ENCODE results near the gene CAPN1.
"Not testable (repeated sequence)": the region's sequence is repeated elsewhere in the genome, so short reads cannot be mapped to it uniquely, and the experiment has no call there.

Gene CAPN1

DNA sequence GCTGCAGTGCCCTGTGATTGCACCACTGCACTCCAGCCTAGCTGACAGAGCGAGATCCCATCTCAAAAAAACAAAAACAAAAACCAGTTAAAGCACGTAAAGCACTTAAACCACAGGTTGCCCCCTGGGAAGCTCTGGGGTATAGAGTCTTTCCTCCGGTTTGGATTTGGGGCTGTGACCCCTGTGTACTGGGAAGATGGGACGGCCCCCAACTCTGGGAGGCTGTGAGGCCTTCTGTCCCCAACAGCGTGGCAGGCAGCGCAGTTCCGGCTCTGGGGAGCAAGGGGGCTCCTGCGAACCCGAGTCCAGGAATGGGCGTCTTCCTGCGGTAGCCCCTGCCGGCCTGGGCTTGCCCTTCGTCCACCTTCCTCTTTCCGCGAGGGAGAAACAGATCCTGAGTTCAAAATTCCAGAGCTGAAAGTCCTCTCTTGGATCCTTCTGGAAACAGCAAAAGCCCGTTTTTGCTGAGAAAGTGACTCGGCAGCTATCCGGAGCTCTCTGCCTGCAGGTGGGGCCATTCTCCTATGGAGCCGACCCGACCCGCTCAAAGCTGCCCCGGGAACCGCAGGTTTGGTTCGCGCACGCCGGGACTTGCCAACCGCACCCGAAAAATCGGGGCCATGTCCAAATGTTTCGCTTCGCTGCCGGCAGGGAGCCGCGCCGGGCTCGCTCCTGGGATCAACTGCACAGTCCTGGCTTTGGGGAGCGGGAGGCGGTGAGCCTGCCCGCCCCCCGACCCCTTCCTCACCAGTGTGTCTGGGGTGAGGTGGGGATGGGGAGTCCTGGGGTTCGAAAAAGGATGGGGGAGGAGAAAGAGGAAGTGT, 43.8 kb downstream of the CAPN1 start:
- Mint-ChIP-seq H3K9me3 (no peaks in the 10 kb centered on the region), H3K27me3 (peaks cover 63% of the 10 kb centered on the region), H3K4me1 (peaks cover 18% of the 10 kb centered on the region), H3K36me3 (no peaks in the 10 kb centered on the region), H3K27ac (no peak overlapping the region), H3K4me3 (peak overlapping the region; percentile 64)
- peak; percentile 78 for DNase-seq
- CTCF ChIA-PET: interaction anchor here (0.7 to 6.4 kb wide), 16 partner anchors 18 to 104 kb away, joined by 3 to 50 read pairs (median 4); partner anchors contain the start of gene CDC42EP2

DNA sequence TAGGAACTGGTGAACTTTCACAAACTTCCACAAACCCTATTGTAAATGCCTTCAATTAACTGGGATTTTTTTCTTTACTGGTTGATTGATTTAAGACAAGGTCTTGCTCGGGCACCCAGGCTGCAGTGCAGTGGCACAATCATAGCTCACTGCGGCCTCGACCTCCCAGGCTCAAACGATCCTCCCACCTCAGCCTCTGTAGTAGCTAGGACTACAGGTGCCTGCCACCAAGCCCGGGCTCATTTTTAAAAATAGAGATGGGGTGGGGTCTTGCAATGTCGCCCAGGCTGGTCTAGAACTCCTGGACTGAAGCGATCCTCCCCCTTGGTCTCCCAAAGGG, 44.3 kb downstream of the CAPN1 start:
- Mint-ChIP-seq H3K27me3 (peaks cover 60% of the 10 kb centered on the region), H3K4me1 (peaks cover 18% of the 10 kb centered on the region), H3K4me3 (peak overlapping the region; percentile 64), H3K9me3 (no peaks in the 10 kb centered on the region), H3K27ac (no peak overlapping the region), H3K36me3 (no peaks in the 10 kb centered on the region)
- CTCF ChIA-PET: interaction anchor here (0.9 to 6.4 kb wide), 12 partner anchors 17 to 104 kb away, joined by 3 to 50 read pairs (median 4); partner anchors contain the start of gene CDC42EP2
- no peak for DNase-seq

DNA sequence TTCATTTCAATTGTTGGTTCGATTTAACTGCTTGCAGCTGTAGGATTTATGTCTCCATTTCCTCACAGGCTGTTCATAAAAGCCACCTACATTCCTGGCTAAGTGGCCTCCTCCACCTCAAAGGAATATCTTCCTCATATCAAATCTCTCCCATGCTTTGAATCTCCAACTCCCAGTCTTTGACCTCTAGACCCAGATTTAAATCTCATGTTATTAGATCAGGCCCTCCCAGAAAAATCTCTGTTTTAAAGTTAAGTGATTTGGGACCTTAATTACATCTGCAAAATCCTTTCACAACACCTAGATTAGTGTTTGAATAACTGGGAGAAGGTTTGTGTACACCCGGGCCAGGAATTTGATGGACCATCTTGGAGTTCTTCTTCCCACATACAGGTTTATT, 46.2 kb downstream of the CAPN1 start:
- Mint-ChIP-seq H3K36me3 (no peaks in the 10 kb centered on the region), H3K4me3 (no peak overlapping the region), H3K27me3 (peaks cover 50% of the 10 kb centered on the region), H3K4me1 (peaks cover 13% of the 10 kb centered on the region), H3K27ac (no peak overlapping the region), H3K9me3 (no peaks in the 10 kb centered on the region)
- CTCF ChIA-PET: interaction anchor here (0.9 to 6.4 kb wide), 4 partner anchors 23 to 102 kb away, joined by 4 to 50 read pairs (median 6); no protein-coding TSS in a partner anchor
- no peak for DNase-seq

DNA sequence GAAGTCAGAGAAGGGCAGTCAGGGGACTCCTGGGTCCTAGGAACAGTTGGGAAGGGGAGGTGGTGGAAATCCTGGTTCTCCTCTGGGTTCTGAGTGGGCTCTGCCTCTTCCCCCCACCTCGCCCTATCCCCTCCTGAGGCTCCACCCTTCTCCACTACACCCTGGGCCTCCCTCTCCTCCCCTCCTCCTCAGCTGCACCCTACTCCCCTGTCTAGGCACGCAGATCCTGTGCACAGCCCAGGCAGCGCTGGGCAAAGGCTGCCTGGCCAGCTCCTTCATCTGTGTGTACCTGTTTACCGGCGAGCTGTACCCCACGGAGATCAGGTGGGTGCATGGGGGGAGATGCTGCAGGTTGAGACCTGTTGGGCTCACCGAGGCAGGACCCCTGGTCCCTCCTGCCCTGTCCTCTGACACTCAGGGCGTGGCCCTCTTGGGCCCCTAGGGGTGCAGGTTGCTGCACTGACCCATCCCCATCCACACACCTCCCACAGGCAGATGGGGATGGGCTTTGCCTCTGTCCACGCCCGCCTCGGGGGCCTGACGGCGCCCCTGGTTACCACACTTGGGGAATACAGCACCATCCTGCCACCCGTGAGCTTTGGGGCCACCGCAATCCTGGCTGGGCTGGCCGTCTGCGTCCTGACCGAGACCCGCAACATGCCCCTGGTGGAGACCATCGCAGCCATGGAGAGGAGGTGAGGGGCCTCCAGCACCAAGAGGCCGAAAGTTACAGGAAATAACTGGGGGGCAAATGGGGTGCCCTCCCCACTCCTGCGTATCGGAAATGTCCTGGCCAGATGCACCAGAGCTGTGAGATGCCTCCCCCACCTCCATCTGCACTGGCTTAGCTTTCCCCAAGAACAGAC, 54.7 kb downstream of the CAPN1 start:
- Mint-ChIP-seq H3K27me3 (peaks cover 16% of the 10 kb centered on the region), H3K4me3 (no peak overlapping the region), H3K9me3 (peaks cover under 1% of the 10 kb centered on the region), H3K36me3 (no peaks in the 10 kb centered on the region), H3K27ac (no peak overlapping the region), H3K4me1 (no peaks in the 10 kb centered on the region)
- DNase-seq: no peak
- CTCF ChIA-PET: no interaction called here

DNA sequence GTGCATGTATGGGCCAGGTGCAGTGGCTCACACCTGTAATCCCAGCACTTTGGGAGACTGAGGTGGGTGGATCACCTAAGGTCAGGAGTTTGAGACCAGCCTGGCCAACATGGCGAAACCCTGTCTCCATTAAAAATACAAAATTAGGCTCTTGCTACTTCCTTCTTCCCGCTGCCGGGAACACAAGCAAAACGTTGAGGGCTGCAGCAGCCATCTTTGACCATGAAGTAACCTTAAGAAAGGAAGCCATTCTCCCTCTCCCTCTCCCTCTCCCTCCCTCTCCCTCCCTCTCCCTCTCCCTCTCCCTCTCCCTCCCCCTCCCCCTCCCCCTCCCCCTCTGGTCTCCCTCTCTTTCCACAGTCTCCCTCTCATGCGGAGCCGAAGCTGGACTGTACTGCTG, 56.6 kb downstream of the CAPN1 start:
- H3K27ac Mint-ChIP-seq, H3K4me3 Mint-ChIP-seq, H3K36me3 Mint-ChIP-seq, H3K4me1 Mint-ChIP-seq, CTCF ChIA-PET, DNase-seq: not testable (repeated sequence)
- H3K27me3 Mint-ChIP-seq: peaks cover 19% of the 10 kb centered on the region
- peaks cover 16% of the 10 kb centered on the region for H3K9me3 Mint-ChIP-seq

DNA sequence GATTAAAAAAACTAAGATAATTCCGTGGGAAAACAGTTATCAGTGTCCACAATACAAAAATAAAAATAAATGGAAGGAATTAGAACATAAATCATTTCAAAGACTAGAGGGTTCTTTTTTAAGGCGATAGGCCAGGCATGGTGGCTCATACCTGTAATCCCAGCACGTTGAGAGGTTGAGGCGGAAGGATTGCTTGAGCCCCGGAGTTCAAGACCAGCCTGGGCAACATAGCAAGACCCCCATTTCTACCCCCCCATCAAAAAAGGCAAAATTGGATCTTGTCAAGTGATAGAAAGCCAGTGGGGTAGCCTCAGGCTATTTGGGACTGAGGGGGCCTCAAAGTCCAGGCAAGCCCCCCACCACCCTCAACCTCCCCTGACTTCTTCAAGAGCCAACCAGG, 59.4 kb downstream of the CAPN1 start:
- CTCF ChIA-PET: interaction anchor here (1.1 kb wide), 1 partner anchor 13 kb away, joined by 3 read pairs; no protein-coding TSS in a partner anchor
- peaks cover 16% of the 10 kb centered on the region for H3K9me3 Mint-ChIP-seq
- no peaks in the 10 kb centered on the region for H3K36me3 Mint-ChIP-seq
- no peak overlapping the region for H3K4me3 Mint-ChIP-seq
- no peak for DNase-seq
- peaks cover 14% of the 10 kb centered on the region for H3K27me3 Mint-ChIP-seq
- H3K27ac Mint-ChIP-seq: no peak overlapping the region
- H3K4me1 Mint-ChIP-seq: no peaks in the 10 kb centered on the region

DNA sequence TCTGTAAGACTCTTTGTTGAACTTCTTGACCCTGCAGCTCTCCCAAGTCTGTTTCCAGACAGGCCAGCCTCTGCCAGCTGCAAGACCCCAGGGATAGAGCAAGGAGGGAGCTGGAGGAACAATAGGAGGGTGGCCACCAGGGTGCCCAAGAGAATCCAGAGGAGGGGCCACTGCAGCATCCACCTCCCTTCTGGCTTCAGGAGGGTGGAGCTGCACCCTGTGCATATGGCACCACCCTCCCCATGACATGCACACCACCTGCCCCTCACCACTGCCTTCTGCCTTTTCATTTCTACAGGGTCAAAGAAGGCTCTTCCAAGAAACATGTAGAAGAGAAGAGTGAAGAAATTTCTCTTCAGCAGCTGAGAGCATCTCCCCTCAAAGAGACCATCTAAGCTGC, 60.0 kb downstream of the CAPN1 start:
- CTCF ChIA-PET: interaction anchor here (1.1 kb wide), 1 partner anchor 13 kb away, joined by 3 read pairs; no protein-coding TSS in a partner anchor
- Mint-ChIP-seq H3K27me3 (peaks cover 16% of the 10 kb centered on the region), H3K4me3 (no peak overlapping the region), H3K9me3 (peaks cover 16% of the 10 kb centered on the region), H3K36me3 (no peaks in the 10 kb centered on the region), H3K27ac (no peak overlapping the region), H3K4me1 (no peaks in the 10 kb centered on the region)
- no peak for DNase-seq

DNA sequence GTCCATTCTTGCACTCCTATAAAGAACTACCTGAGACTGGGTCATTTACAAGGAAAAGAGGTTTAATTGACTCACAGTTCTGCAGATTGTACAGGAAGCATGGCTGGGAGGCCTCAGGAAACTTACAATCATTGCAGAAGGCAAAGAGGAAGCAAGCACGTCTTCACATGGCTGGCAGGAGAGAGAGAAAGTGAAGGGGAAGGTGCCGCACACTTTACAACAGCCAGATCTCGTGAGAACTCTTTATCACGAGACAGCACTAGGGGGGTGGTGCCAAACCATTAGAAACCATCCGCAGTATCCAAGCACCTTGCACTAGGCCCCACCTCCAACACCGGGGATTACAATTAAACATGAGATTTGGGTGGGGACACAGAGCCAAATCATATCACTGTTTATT, 60.7 kb downstream of the CAPN1 start:
- Mint-ChIP-seq H3K4me3 (no peak overlapping the region), H3K4me1 (no peaks in the 10 kb centered on the region), H3K27me3 (peaks cover 22% of the 10 kb centered on the region), H3K36me3 (no peaks in the 10 kb centered on the region), H3K27ac (no peak overlapping the region), H3K9me3 (peaks cover 16% of the 10 kb centered on the region)
- CTCF ChIA-PET: interaction anchor here (1.6 kb wide), 1 partner anchor 17 kb away, joined by 4 read pairs; no protein-coding TSS in a partner anchor
- DNase-seq: no peak

DNA sequence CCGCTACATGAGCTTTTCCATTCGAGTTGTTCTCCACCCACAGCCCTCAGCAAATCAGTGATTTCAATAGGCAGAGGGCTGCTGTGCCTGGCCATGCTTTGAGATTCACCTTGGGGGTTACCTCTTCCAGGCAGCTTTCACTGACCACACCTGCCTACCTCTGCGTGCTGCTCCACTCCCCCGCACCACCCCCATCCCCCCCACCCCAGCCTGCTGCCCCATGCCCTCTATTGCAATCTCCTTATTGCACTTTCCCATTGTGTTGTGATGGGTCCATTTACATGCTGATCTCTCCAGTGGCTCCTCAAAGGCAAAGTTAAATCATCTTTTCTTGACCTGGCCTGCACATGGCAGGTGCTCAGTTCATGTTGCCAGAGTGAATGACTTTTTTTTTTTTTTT, 62.1 kb downstream of the CAPN1 start:
- DNase-seq: no peak
- Mint-ChIP-seq H3K27ac (no peak overlapping the region), H3K4me3 (no peak overlapping the region), H3K4me1 (no peaks in the 10 kb centered on the region), H3K27me3 (peaks cover 27% of the 10 kb centered on the region), H3K9me3 (peaks cover 16% of the 10 kb centered on the region), H3K36me3 (no peaks in the 10 kb centered on the region)
- CTCF ChIA-PET: interaction anchor here (1.6 kb wide), 2 partner anchors 12 to 18 kb away, joined by 3 to 4 read pairs; no protein-coding TSS in a partner anchor

DNA sequence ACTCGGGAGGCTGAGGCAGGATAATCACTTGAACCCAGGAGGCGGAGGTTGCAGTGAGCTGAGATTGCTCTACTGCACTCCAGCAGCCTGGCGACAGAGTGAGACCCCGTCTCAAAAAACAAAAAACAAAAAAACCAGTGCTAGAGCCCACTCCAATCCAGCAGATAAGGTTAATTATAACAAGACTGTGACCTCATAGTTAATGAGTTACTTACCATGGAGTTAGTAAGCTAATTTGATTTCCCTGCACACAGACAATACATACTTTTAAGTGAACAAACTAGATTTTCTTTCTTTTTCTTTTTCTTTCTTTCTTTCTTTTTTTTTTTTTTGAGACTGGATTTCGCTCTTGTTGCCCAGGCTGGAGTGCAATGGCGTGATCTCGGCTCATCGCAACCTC, 63.3 kb downstream of the CAPN1 start:
- H3K27ac Mint-ChIP-seq, DNase-seq, H3K4me3 Mint-ChIP-seq, CTCF ChIA-PET, H3K36me3 Mint-ChIP-seq, H3K4me1 Mint-ChIP-seq: not testable (repeated sequence)
- Mint-ChIP-seq H3K9me3 (peaks cover 16% of the 10 kb centered on the region), H3K27me3 (peaks cover 31% of the 10 kb centered on the region)

DNA sequence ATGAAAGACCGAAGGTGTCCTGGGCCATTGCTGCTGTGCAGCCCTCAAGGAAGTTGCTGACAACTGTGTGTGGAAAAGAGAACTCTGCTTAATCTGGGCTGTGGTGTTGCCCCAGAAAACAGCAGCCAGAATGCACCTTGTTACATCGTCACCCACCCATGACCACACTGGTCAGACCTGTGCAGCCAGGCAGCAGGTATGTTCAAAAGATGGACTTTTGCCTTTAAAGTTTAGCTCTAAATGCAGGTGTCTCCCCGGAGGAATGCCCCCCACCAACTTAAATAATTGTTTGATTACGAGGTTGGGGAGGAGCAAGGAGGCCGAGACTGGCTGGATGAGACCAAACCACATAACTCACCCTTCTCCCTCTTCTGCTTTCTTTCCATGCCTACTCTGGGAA, 64.8 kb downstream of the CAPN1 start:
- H3K36me3 Mint-ChIP-seq: no peaks in the 10 kb centered on the region
- H3K9me3 Mint-ChIP-seq: peaks cover 15% of the 10 kb centered on the region
- CTCF ChIA-PET: interaction anchor here (1.1 kb wide), 1 partner anchor 21 kb away, joined by 4 read pairs; no protein-coding TSS in a partner anchor
- H3K27ac Mint-ChIP-seq: no peak overlapping the region
- no peaks in the 10 kb centered on the region for H3K4me1 Mint-ChIP-seq
- DNase-seq: no peak
- H3K4me3 Mint-ChIP-seq: no peak overlapping the region
- peaks cover 36% of the 10 kb centered on the region for H3K27me3 Mint-ChIP-seq

DNA sequence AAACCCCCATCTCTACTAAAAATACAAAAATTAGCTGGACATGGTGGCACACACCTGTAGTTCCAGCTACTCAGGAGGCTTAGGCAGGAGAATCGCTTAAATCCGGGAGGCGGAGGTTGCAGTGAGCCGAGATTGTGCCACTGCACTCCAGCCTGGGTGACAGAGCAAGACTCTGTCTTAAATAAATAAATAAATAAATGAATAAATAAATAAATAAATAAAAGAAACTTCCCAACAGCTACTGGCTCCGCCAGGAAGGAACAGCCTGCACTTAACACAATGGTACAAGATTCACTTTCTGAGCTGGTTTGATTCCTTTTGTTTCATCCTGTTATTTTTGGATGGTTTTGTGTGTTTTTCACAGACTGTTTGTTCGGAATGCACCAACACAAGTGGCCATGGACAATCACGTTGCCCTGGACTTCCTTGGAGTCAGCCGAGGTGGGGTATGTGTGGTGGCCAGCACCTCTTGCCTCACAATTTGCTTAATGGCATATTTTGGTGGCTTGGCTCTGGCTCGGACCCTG, 66.5 kb downstream of the CAPN1 start:
- H3K36me3 Mint-ChIP-seq, H3K27ac Mint-ChIP-seq, H3K4me3 Mint-ChIP-seq, DNase-seq, H3K9me3 Mint-ChIP-seq, H3K4me1 Mint-ChIP-seq: not testable (repeated sequence)
- CTCF ChIA-PET: interaction anchor here (1.0 to 1.4 kb wide), 2 partner anchors 23 to 67 kb away, joined by 3 to 4 read pairs; no protein-coding TSS in a partner anchor
- H3K27me3 Mint-ChIP-seq: peaks cover 30% of the 10 kb centered on the region

DNA sequence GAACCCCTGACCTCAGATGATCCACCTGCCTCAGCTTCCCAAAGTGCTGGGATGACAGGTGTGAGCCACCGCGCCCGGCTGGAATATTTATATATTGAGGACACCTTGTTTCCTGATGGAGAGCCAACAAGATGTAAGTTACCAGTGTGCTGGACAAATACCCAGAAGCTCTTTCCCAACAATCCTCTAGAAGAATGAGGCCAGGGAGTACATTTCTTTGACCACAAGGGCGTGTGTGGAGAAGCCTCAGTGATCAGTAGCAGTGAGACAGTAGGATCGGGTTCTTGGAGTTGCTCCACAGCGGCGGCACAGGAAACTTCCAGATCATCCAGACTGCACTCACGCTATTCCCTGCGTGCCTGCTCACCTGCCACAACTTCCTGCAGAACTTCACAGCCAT, 69.7 kb downstream of the CAPN1 start:
- no peaks in the 10 kb centered on the region for H3K36me3 Mint-ChIP-seq
- peaks cover 27% of the 10 kb centered on the region for H3K27me3 Mint-ChIP-seq
- no peaks in the 10 kb centered on the region for H3K4me1 Mint-ChIP-seq
- DNase-seq: no peak
- CTCF ChIA-PET: interaction anchor here (0.9 to 2.4 kb wide), 6 partner anchors 23 to 141 kb away, joined by 3 to 7 read pairs (median 4); no protein-coding TSS in a partner anchor
- H3K9me3 Mint-ChIP-seq: no peaks in the 10 kb centered on the region
- H3K4me3 Mint-ChIP-seq: no peak overlapping the region
- no peak overlapping the region for H3K27ac Mint-ChIP-seq

DNA sequence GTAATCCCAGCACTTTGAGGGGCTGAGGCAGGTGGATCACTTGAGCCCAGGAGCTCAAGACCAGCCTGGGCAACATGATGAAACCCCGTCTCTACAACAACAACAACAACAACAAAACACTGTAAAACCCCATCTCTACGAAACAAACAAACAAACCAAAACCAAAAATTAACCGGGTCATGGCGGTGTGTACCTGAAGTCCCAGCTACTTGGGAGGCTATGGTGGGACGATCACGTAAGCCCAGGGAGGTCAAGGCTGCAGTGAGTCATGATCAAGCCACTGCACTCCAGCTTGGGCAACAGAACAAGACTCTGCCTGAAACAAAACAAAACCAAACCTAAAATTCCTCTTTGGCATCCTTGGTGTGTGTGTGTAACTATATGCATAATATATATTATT, 73.0 kb downstream of the CAPN1 start:
- peaks cover 12% of the 10 kb centered on the region for H3K27me3 Mint-ChIP-seq
- no peak for DNase-seq
- H3K9me3 Mint-ChIP-seq: no peaks in the 10 kb centered on the region
- no peaks in the 10 kb centered on the region for H3K36me3 Mint-ChIP-seq
- peaks cover 6% of the 10 kb centered on the region for H3K4me1 Mint-ChIP-seq
- CTCF ChIA-PET: interaction anchor here (0.7 to 1.9 kb wide), 7 partner anchors 14 to 407 kb away, joined by 3 to 7 read pairs (median 3); no protein-coding TSS in a partner anchor
- no peak overlapping the region for H3K4me3 Mint-ChIP-seq
- H3K27ac Mint-ChIP-seq: no peak overlapping the region
